ENCODE data around the gene SNRNP40. TPM values are rescaled to one million over a fixed set of nuclear protein-coding genes. Genes with fewer than 3 reads are reported as not detected.
A peak's percentile ranks its signal among the peaks of the same experiment; 100 is the strongest.

Gene SNRNP40
- 32.3 to 39.0 TPM (median 34.3 TPM) in 3 replicates for total RNA-seq
- long read RNA-seq, transcript SNRNP40-201 (10 exons, 1,597 nt) = major isoform, 68 of 70 reads
- long read RNA-seq, partial matches to known transcripts = 0 of 70 reads
- long read RNA-seq, other reads (novel, unspliced or antisense) = 2 of 70 reads

DNA sequence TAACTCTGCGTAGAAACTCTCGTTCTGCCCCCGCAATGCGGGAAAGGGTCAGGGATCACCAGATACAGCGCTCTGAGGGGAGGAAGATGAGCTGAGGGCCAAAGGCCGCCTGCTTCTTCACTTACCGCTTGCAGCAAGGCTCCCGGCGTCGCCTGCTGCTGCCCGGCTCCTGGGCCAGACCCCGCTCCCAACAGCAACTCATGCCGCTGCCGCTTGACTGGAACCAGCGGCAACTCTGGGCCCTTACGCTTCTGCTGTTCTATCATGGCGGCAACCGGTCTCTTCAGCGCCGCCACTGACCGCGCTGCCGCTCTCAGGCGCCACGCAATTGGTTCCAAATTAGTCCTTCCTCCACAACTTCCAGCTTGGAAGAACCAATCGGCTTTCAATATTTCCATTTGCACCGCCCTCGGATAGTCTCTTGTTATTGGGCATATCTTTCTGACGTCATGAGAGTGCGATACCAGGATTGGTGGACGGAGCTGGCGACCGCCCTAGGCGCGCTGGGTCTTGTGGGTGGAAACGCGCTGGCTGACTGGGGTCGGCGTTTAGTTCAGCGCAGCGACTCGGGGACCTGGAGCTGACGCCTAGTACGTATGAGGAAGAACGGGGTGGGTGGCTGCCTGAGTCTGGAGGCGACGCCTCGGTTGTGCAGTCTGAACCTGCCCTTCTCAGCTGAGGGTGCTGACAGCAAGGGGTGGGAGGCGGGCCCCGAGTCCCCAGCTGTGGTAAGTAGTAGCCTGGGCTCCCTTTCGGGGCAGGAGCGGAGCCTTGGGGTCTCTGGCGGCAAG is at the start of gene SNRNP40, which contains the start of gene ZCCHC17:
TSS of gene SNRNP40 (minus strand) at position 303 of the 791 bp plus-strand sequence. CDS start at position 266, 37 bp downstream.
TSS of gene ZCCHC17 (plus strand) at position 547 of the 791 bp plus-strand sequence. CDS start 13,067 bp downstream, outside the sequence.
- TF ChIP-seq, protein P1, sequence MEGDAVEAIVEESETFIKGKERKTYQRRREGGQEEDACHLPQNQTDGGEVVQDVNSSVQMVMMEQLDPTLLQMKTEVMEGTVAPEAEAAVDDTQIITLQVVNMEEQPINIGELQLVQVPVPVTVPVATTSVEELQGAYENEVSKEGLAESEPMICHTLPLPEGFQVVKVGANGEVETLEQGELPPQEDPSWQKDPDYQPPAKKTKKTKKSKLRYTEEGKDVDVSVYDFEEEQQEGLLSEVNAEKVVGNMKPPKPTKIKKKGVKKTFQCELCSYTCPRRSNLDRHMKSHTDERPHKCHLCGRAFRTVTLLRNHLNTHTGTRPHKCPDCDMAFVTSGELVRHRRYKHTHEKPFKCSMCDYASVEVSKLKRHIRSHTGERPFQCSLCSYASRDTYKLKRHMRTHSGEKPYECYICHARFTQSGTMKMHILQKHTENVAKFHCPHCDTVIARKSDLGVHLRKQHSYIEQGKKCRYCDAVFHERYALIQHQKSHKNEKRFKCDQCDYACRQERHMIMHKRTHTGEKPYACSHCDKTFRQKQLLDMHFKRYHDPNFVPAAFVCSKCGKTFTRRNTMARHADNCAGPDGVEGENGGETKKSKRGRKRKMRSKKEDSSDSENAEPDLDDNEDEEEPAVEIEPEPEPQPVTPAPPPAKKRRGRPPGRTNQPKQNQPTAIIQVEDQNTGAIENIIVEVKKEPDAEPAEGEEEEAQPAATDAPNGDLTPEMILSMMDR (IDR thresholded peaks at IDR 0.05) = peak; percentile 38
- peaks cover 20% of the 10 kb centered on the region for H3K4me1 Mint-ChIP-seq (ENCODE audit: low read depth)
- H3K4me3 Mint-ChIP-seq (ENCODE audit: unreplicated experiment) = no peak within 1 kb of the TSS
- H3K9me3 Mint-ChIP-seq (ENCODE audit: low read depth) = no peaks in the 10 kb centered on the region
- no peak within 1 kb of the TSS for H3K27ac Mint-ChIP-seq (ENCODE audit: unreplicated experiment)
- H3K36me3 Mint-ChIP-seq (ENCODE audit: low read depth) = peaks cover 11% of the 10 kb centered on the region
- H3K27me3 Mint-ChIP-seq (ENCODE audit: low read depth) = no peaks in the 10 kb centered on the region
- peak; percentile 94 for DNase-seq (ENCODE audit: low spot score)

DNA sequence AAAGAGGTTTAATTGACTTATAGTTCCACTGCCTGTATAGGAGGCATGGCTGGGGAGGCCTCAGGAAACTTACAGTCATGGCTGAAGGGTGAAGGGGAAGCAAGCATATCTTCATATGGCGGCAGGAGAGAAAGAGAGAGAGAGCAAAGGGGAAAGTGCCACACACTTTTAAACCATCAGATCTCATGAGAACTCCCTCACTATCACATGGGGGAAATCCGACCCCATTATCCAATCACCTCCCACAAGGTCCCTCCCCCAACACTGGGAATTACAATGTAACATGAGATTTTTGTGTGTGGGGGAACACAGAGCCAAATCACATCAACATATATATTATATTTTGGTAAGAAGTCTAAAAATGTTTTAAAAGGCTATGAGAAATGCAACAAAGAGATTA is 49.0 kb upstream of the SNRNP40 start:
- H3K27me3 Mint-ChIP-seq (ENCODE audit: low read depth) = no peaks in the 10 kb centered on the region
- no peak overlapping the region for H3K27ac Mint-ChIP-seq (ENCODE audit: unreplicated experiment)
- H3K36me3 Mint-ChIP-seq (ENCODE audit: low read depth) = peaks cover 13% of the 10 kb centered on the region
- no peak for DNase-seq (ENCODE audit: low spot score)
- no peaks in the 10 kb centered on the region for H3K4me1 Mint-ChIP-seq (ENCODE audit: low read depth)
- TF ChIP-seq, protein P1 (IDR thresholded peaks at IDR 0.05) = no peak
- no peak overlapping the region for H3K4me3 Mint-ChIP-seq (ENCODE audit: unreplicated experiment)
- H3K9me3 Mint-ChIP-seq (ENCODE audit: low read depth) = no peaks in the 10 kb centered on the region

DNA sequence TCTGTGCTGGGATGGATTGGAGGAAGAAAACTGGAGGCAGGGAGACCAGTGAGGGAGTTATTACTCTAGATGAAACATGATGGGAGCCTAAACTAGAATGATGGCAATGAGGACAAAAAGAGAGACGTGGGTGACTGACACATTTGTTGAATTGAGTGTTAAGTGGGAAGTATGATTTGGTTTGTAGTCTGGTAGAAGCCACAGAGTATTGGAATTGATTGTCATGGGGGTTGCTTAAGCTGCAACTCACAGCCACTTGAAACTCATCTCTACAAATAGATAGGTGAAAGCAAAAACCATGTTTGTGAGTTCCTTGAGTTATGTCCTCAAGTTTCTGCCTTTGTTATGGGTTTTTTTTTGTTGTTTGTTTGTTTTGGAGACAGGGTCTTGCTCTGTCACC is 47.9 kb upstream of the SNRNP40 start:
- no peak for DNase-seq (ENCODE audit: low spot score)
- Mint-ChIP-seq H3K4me3 (ENCODE audit: unreplicated experiment) (no peak overlapping the region), H3K27ac (ENCODE audit: unreplicated experiment) (no peak overlapping the region), H3K27me3 (ENCODE audit: low read depth) (no peaks in the 10 kb centered on the region), H3K9me3 (ENCODE audit: low read depth) (no peaks in the 10 kb centered on the region), H3K4me1 (ENCODE audit: low read depth) (no peaks in the 10 kb centered on the region), H3K36me3 (ENCODE audit: low read depth) (peaks cover 10% of the 10 kb centered on the region)
- TF ChIP-seq, protein P1 (IDR thresholded peaks at IDR 0.05) = no peak

DNA sequence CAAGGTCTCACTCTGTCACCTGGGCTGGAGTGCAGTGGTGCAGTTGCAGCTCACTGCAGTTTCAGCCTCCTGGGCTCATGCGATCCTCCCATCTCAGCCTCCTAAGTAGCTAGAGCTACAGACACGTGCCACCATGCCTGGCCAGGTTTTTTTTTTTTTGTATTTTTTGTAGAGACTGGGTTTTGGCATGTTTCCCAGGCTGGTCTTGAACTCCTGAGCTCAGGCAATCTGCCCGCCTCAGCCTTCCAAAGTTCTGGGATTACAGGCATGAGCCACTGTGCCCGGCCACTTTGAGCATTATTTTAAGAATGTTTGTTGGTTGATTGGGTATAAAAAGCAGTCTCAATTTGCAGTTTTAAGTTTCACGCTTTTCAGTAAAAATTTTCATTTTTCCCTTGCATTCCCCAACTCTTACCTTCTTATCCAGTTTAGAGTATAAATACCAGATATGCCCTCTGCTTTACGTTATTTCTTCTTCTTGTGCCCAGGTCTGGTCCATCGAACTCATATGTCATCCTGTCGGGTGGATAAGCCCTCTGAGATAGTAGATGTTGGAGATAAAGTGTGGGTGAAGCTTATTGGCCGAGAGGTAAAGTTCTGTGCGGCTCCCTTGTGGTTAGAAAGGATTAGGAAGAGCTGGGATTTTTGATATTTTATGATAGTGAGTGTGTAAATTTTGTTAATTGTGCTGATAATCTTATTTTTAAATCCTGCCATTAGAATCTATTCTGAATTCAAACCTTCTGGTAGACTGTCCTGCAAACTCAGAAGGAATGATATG is 40.3 kb upstream of the SNRNP40 start:
- no peaks in the 10 kb centered on the region for H3K27me3 Mint-ChIP-seq (ENCODE audit: low read depth)
- no peak overlapping the region for H3K4me3 Mint-ChIP-seq (ENCODE audit: unreplicated experiment)
- peaks cover 8% of the 10 kb centered on the region for H3K36me3 Mint-ChIP-seq (ENCODE audit: low read depth)
- no peaks in the 10 kb centered on the region for H3K9me3 Mint-ChIP-seq (ENCODE audit: low read depth)
- H3K27ac Mint-ChIP-seq (ENCODE audit: unreplicated experiment) = no peak overlapping the region
- TF ChIP-seq, protein P1 (IDR thresholded peaks at IDR 0.05) = no peak
- H3K4me1 Mint-ChIP-seq (ENCODE audit: low read depth) = no peaks in the 10 kb centered on the region
- no peak for DNase-seq (ENCODE audit: low spot score)

DNA sequence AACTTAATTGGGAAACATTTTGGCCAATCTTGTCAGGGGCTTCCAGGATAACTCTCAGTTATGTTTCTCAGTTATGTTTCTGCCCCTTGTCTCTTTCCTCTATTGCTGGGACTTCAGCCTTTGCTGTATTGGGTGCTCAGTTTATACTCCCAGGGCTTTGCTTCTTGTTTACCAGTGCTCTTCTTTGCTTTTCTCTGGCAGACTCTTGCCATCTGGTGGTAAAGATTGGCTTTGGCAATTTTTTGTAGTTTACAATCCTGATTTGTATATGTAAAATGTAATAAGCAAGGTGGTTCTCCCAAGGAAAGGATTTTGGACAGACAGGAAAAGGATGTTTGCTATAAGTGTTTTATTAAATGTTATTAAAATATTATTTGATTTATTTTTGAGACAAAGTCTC is 38.4 kb upstream of the SNRNP40 start:
- Mint-ChIP-seq H3K27me3 (ENCODE audit: low read depth) (no peaks in the 10 kb centered on the region), H3K9me3 (ENCODE audit: low read depth) (no peaks in the 10 kb centered on the region)
- TF ChIP-seq, protein P1 (IDR thresholded peaks at IDR 0.05) = peak; percentile 82

More for the DNA sequence above, 38.4 kb upstream of the SNRNP40 start:
- no peak overlapping the region for H3K4me3 Mint-ChIP-seq (ENCODE audit: unreplicated experiment)
- H3K27ac Mint-ChIP-seq (ENCODE audit: unreplicated experiment) = no peak overlapping the region
- no peaks in the 10 kb centered on the region for H3K4me1 Mint-ChIP-seq (ENCODE audit: low read depth)
- no peak for DNase-seq (ENCODE audit: low spot score)
- peaks cover 12% of the 10 kb centered on the region for H3K36me3 Mint-ChIP-seq (ENCODE audit: low read depth)
